GM23248 (cell line): ENCODE data around the gene TRIP10. TPM values are rescaled to one million over a fixed set of nuclear protein-coding genes. Genes with fewer than 3 reads are reported as not detected.

Experiments used
- DNase-seq: peaks from one replicate; pipeline ENCODE4 v3.0.0-alpha.2; 2015
- H2AFZ ChIP-seq: fragments of 200-600 bp; sonication (generic); 2 replicates; pipeline ENCODE4 v1.6.1; 2016; ENCODE audit warnings: antibody characterized with exemption
- H3F3A ChIP-seq: fragments of 200-600 bp; sonication (generic); 2 replicates; pipeline ENCODE4 v1.6.1; 2016; ENCODE audit warnings: mild to moderate bottlenecking, antibody characterized with exemption, mixed run types; ENCODE audit not compliant: insufficient read depth
- H3K27ac ChIP-seq: fragments of 200-600 bp; sonication (generic); 2 replicates; pipeline ENCODE4 v1.5.1; 2016; ENCODE audit warnings: mild to moderate bottlenecking
- H3K27me3 ChIP-seq: fragments of 200-600 bp; sonication (generic); replicated peaks from 2 replicates; pipeline ENCODE4 v1.6.1; 2016; ENCODE audit warnings: mild to moderate bottlenecking; ENCODE audit not compliant: insufficient read depth
- H3K36me3 ChIP-seq: fragments of 200-600 bp; sonication (generic); 2 replicates; pipeline ENCODE4 v1.6.1; 2016; ENCODE audit warnings: low read depth, mild to moderate bottlenecking
- H3K4me1 ChIP-seq: fragments of 200-600 bp; sonication (generic); 2 replicates; pipeline ENCODE4 v1.6.1; 2016; ENCODE audit warnings: mild to moderate bottlenecking; ENCODE audit not compliant: insufficient read depth
- H3K4me2 ChIP-seq: fragments of 200-600 bp; sonication (generic); one replicate; pipeline ENCODE4 v1.6.1; 2016; ENCODE audit warnings: mild to moderate bottlenecking; ENCODE audit not compliant: unreplicated experiment
- H3K4me3 ChIP-seq: fragments of 200-600 bp; sonication (generic); 2 replicates; pipeline ENCODE4 v1.5.1; 2016; ENCODE audit warnings: mild to moderate bottlenecking
- H3K79me2 ChIP-seq: fragments of 200-600 bp; sonication (generic); 2 replicates; pipeline ENCODE4 v1.6.1; 2016; ENCODE audit warnings: mild to moderate bottlenecking; ENCODE audit not compliant: insufficient read depth
- H3K9ac ChIP-seq: fragments of 200-600 bp; sonication (generic); 2 replicates; pipeline ENCODE4 v1.6.1; 2016; ENCODE audit warnings: mild to moderate bottlenecking
- H3K9me2 ChIP-seq: fragments of 200-600 bp; sonication (generic); 2 replicates; pipeline ENCODE4 v1.6.1; 2016; ENCODE audit warnings: mixed run types, mild to moderate bottlenecking, moderate library complexity; ENCODE audit not compliant: insufficient read depth
- H3K9me3 ChIP-seq: fragments of 200-600 bp; sonication (generic); one replicate; pipeline ENCODE4 v1.6.1; 2017; ENCODE audit warnings: low read depth
- H4K20me1 ChIP-seq: fragments of 200-600 bp; sonication (generic); 2 replicates; pipeline ENCODE4 v1.6.0; 2016; ENCODE audit not compliant: insufficient read depth
- EZH2 ChIP-seq: fragments of 200-600 bp; sonication (generic); IDR thresholded peaks from 2 replicates; pipeline ENCODE4 v1.6.1; 2018; ENCODE audit warnings: antibody characterized with exemption, mild to moderate bottlenecking; ENCODE audit not compliant: insufficient read depth, poor library complexity, severe bottlenecking
- EZH2phosphoT487 ChIP-seq: fragments of 200-600 bp; sonication (generic); IDR thresholded peaks from 2 replicates; pipeline ENCODE4 v1.6.1; 2018; ENCODE audit warnings: antibody characterized with exemption, moderate library complexity, mild to moderate bottlenecking, low read depth; ENCODE audit not compliant: insufficient read depth
- WGBS, 2 experiments: methylation state at CpG; one replicate each; pipeline ENCODE4 v1.1.6; 2015 to 2017; ENCODE audit warnings: low lambda C conversion rate in 2 of 2, low coverage in 1 of 2; ENCODE audit errors: missing lambda C conversion rate in 2 of 2; 5-methylcytosine and 5-hydroxymethylcytosine counted together
- in situ Hi-C: fragments of 300-500 bp; cut with MboI; formaldehyde crosslinking; loops from 2 replicates; pipeline ENCODE4 v1.15.0; 2020
- microRNA-seq: library from miRNA; unstranded; fragments of <30 nt; microRNA quantifications from one replicate; pipeline ENCODE4, GENCODE V29; 2016; ENCODE audit warnings: borderline number of aligned reads
- polyA plus RNA-seq: library from polyadenylated mRNA; unstranded; fragments of >200 nt; fragmentation: Nextera tagmentation; extraction: Ambion mirVana; gene quantifications from 2 replicates; pipeline ENCODE4 v1.2.1, GENCODE V29; 2016
- total RNA-seq: library from RNA; depleted of rRNA; stranded (reverse); fragments of >200 nt; shearing (Covaris generic); gene quantifications from 2 replicates; pipeline ENCODE4 v1.2.3, GENCODE V29; 2014; rRNA removed

Gene TRIP10
- total and polyA plus RNA-seq, 2 experiments from 2014 or later = 48.0 to 48.9 TPM

GRCh38 chr19:6800991-6801484 lies 61.6 kb downstream of the TRIP10 start:
- Histone ChIP-seq H3K9ac (no peak overlapping the region), H3K27me3 (0 out of 2 replicates have a peak, but pooled peaks cover 3% of the 10 kb centered on the region), H3K4me3 (peak overlapping the region; percentile 57), H3K79me2 (no peaks in the 10 kb centered on the region), H3F3A (no peaks in the 10 kb centered on the region), H3K4me2 (peak overlapping the region; percentile 82), H2AFZ (peak overlapping the region; percentile 88), H3K9me3 (no peaks in the 10 kb centered on the region), H4K20me1 (no peaks in the 10 kb centered on the region), H3K9me2 (no peaks in the 10 kb centered on the region), H3K4me1 (peaks cover 7% of the 10 kb centered on the region), H3K36me3 (no peaks in the 10 kb centered on the region), H3K27ac (no peak overlapping the region)
- WGBS, 2 experiments = 8% methylated on average over 10 of the region's 10 CpGs
- DNase-seq = peak; percentile 86
- in situ Hi-C loops = no loop called here
- TF ChIP-seq EZH2 (no peak), EZH2phosphoT487 (no peak)

Small RNAs within 50 kb of the gene (microRNA-seq; reads per million reads assigned to microRNA genes)
- not detected for gene MIR6791

Other genes with a start within 250 kb of the TRIP10 start
- not detected in 2 replicates for gene TUBB4A, start 237.4 kb upstream of the TRIP10 start, total RNA-seq
- not detected in 2 replicates for gene TUBB4A, start 237.4 kb upstream of the TRIP10 start, polyA plus RNA-seq
- gene TNFSF9, start 208.7 kb upstream of the TRIP10 start, total RNA-seq = 0.22 and 1.1 TPM in 2 replicates
- 0.29 and 0.58 TPM in 2 replicates for gene TNFSF9, start 208.7 kb upstream of the TRIP10 start, polyA plus RNA-seq
- not detected in 2 replicates for gene CD70, start 148.5 kb upstream of the TRIP10 start, total RNA-seq
- 0.20 and 0.49 TPM in 2 replicates for gene CD70, start 148.5 kb upstream of the TRIP10 start, polyA plus RNA-seq
- not detected in 2 replicates for gene TNFSF14, start 69.5 kb upstream of the TRIP10 start, total RNA-seq
- gene TNFSF14, start 69.5 kb upstream of the TRIP10 start, polyA plus RNA-seq = not detected in 2 replicates
- 3.1 and 5.6 TPM in 2 replicates for gene C3, start 19.0 kb upstream of the TRIP10 start, total RNA-seq
- gene C3, start 19.0 kb upstream of the TRIP10 start, polyA plus RNA-seq = 3.5 and 4.8 TPM in 2 replicates
- gene GPR108, start 2.1 kb upstream of the TRIP10 start, total RNA-seq = 75.7 and 77.3 TPM in 2 replicates
- 78.8 and 83.5 TPM in 2 replicates for gene GPR108, start 2.1 kb upstream of the TRIP10 start, polyA plus RNA-seq
- gene SH2D3A, start 27.8 kb downstream of the TRIP10 start, total RNA-seq = not detected in 2 replicates
- gene SH2D3A, start 27.8 kb downstream of the TRIP10 start, polyA plus RNA-seq = 0.18 TPM in 1 of 2 replicates, not detected in the other
- gene VAV1, start 33.0 kb downstream of the TRIP10 start, total RNA-seq = not detected in 2 replicates
- not detected in 2 replicates for gene VAV1, start 33.0 kb downstream of the TRIP10 start, polyA plus RNA-seq
- gene ADGRE1, start 147.9 kb downstream of the TRIP10 start, total RNA-seq = not detected in 2 replicates
- not detected in 2 replicates for gene ADGRE1, start 147.9 kb downstream of the TRIP10 start, polyA plus RNA-seq